GM19025 (cell line): Measurements from ENCODE around the gene KCNJ6.
"Not testable (repeated sequence)": the region's sequence is repeated elsewhere in the genome, so short reads cannot be mapped to it uniquely, and the experiment has no call there.

Experiments
- ATAC-seq: cut with Tn5 transposase; IDR thresholded peaks from one replicate; pipeline ENCODE4 v1.9.1; 2021; ENCODE audit warnings: mild to moderate bottlenecking, low read depth, moderate library complexity; ENCODE audit not compliant: unreplicated experiment

The KCNJ6 gene

DNA sequence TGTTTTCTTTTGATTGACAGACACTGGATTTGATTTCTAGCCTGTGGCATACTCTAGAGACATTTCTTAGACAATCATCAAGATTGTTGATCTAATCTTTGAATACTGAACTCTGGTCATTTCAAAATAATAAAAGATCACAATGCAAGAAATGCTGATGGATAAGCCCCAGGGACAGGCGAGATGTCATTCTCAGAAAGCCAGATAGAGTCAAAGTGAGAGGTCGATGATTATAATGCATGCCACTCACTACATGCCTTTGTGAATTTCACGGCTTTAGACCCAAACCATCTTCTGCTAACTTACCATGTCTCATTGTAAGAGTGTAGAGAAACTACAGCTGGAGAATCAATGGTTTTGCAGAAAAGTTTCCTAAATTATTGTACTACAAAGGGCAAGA lies 292.6 kb downstream of the KCNJ6 start:
- no peak for ATAC-seq

DNA sequence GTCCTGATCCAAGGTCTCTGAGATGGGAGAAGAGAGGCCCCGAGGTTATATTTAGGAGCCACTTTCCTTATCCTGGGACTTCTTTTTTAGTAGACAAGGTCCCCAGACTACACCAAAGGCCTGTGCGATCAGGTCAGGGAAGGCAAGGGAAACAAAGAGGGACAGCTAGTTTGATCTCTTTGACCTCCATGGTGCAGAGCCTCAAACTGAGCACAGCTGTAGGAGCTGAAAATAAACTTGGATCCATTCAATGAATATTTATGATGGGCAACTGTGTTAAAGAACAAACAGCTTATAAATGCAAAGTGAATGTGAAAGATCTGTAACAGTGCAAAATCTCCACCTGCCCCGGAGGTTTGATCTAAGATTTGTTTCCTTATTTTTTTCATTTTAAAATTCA lies 293.1 kb downstream of the KCNJ6 start:
- ATAC-seq: no peak

DNA sequence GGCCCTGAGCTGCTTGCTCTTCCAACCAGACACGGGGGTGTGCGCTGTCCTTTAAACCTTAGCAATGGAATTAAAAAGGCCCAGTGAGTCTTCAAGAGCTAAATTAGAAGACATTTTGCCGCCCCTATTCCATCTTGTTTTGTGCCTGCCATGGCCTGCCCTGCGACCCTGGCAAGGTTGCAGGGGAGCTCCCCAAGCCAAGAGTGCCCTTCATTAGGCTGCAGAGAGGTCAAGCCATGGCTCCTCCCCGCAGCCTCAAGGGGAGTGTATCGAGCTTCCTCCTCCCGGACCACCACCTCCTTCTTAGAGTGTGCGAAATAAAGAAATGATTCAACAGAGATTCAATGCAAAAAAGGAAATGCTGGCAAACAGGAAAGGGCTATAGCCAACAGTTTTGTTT lies 293.5 kb downstream of the KCNJ6 start:
- ATAC-seq: no peak

DNA sequence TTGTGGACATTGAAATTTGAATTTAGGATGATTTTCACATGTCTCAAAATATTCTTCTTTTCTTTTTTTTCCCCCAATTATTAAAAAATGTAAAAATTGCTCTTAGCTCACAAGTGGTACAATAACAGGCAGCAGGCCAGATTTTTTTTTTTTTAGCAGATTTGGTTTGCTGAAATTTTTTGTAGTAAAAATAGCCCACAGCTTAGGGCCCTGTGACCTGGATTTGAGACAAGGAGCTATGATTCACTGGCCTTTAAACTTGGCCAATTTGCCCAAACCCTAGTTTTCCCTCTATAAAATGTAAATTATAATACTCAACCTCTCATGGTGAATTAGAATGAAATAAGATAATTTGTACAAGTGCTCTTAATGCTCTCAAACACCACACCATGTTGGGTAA lies 295.9 kb downstream of the KCNJ6 start:
- ATAC-seq: no peak

DNA sequence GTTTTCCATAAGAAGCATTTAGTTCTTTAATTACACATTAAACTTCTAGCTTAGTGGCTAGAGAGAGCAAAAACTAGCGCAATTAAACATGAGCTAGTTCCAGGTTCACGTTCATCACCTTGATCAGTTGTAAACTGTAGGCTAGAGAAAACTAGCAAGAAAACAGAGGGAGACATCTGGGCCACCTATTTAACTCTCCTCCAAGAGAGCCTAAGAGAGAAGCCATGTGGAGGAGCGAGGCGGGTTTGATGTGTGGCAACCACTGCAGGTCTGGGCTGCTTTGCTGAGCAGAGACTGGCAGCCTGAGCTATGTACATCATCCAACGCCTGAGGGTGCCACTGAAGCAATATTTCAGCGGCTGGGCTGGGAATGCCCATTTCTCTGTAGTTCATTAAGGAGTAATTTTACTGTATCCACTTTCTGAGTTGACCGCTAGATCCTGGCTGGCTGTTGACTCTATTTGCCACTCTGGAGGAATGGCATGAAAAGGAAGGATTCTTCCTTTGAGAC lies 296.7 kb downstream of the KCNJ6 start:
- ATAC-seq: no peak

DNA sequence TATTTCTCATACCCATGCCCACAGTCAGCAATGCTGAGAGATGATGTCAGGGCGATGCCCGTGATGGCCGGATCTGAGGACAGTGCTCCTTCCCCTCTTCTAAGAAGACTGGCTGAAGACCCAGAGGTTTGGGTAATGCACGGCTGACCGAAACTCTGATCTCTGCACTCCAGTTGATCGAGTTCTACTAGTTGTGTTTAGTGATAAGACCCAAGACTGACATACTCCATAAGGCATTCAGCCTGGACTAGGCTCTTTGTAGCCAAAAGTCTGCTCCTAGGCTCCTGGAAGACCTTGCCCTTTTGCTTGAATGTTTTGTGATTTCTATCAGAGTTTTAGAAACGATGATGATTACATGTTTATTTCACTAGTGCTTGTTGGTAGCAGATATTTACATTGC lies 298.2 kb downstream of the KCNJ6 start:
- no peak for ATAC-seq

DNA sequence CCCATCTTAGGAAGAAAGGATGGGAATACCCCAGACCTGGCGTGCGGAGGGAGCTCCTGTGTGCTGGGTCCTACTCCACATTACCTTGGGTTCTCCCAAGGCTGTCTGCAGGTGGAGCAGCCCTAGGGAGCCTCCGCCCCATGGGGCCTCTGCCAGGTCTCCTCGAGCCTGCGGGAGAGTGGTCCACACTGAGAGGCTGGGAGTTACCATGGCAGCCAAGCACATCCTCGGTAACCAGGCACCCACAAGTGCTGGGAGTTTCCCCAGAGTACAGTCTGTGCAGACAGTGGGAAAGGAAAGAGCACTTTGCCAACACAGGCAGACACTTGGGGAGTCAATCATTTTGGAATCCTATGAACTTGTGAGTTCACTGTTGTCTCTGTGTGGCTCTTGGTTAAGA lies 300.3 kb downstream of the KCNJ6 start:
- no peak for ATAC-seq

DNA sequence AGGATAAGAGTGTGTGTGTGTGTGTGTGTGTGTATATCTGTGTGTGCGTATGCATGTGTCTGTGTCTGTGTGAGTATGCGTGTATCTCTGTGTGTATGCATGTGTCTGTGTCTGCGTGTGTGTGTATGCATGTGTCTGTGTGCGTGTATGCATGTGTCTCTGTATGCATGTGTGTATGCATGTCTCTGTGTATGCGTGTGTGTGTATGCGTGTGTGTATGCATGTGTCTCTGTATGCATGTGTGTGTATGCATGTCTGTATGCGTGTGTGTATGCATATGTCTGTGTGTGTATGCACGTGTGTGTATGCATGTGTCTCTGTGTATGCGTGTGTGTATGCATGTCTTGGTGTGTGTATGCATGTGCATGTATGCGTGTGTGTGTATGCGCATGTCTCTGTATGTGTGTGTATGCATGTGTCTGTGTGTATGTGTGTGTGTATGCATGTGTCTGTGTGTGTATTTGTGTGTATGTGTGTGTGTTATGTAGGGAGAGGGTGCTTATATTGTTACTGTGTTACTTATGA lies 301.8 kb downstream of the KCNJ6 start:
- ATAC-seq: no peak

DNA sequence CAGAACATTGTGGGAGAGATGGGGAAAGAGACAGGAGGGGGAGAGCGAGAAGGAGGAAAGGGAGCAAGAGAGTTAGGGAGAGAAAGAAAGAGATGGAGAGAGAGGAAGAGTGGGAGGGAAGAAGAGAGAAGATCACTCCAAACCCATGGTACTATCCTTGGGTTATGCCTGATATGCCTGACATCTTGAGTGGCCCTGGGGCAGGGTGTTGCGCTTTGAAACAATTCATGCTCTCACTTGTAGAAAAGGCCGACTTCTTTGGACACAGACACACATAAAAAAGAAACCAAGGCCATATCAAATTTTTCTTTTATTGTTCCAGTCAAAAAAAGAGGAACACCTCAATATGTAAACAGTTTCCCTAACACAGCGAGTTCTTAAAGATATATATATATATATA lies 309.2 kb downstream of the KCNJ6 start:
- ATAC-seq: no peak

DNA sequence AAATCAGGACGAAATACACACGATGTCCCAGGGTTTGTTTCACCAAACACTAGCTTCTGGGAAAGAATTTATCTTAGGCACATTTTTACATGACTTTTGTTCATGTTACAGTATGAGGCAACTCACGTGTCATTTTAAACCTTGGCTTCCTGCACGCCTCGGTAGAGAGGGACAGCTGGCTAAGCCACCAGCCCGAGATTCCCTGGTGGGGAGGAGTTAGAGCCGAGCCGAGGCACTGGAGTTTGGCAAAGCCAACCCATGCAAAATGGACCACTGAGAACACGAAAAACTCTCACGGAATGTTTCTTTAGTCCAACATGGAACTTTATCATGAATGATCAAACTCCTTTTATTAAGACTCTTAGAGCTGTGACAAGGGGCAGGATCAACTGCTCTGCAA lies 309.7 kb downstream of the KCNJ6 start:
- no peak for ATAC-seq

DNA sequence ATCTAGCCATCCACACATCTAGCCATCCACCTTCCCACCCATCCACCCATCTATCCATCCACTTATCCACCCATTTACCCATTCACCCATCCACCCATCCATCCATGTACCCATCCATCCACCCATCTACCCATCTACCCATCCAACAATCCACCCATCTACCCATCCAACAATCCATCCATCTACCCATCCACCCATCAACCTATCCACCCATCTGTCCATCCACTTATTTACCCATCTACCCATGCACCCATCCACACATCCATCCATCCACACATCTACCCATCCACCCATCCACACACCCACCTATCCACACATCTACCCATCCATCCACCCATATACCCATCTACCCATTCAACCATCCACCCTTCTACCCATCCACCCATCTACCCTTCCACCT lies 311.3 kb downstream of the KCNJ6 start:
- ATAC-seq: no peak

DNA sequence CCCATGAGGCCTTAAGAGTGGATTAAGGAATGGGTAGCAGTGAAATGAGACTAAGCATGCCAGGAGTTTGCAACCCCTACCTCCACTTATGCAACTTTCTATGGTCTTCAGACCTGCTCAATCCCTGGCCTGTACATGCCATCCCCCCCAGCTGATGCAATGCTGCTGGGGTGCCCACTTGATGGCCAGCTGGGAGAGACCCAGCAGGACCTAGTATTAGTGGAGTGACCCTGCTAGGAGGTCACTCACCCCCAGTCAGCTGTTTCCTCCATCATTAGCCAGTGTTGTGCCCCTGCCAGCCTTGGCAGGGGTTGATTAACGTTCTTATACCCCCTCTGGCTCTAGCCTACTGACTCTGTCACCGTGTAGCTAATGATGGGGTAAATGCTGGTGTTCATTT lies 313.1 kb downstream of the KCNJ6 start:
- no peak for ATAC-seq

DNA sequence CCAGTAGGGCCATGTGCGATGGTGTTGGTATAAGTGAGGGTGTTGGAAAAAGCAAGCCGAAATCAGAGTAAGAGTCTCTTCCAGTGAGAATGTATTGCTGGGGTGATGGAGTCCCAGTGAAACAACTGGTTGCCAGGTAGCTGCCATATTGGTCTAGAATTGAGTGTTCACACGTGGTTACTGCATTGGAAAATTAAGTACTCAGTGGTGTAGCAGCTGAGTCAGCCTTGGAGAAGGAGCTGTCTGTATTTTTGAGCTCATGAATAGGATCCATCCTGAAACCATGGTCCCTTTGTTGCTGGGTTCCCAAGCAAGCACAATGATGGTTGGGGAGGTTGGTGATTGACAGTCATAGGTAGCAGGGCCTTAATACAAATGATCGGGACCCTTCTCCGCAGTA lies 314.3 kb downstream of the KCNJ6 start:
- no peak for ATAC-seq

DNA sequence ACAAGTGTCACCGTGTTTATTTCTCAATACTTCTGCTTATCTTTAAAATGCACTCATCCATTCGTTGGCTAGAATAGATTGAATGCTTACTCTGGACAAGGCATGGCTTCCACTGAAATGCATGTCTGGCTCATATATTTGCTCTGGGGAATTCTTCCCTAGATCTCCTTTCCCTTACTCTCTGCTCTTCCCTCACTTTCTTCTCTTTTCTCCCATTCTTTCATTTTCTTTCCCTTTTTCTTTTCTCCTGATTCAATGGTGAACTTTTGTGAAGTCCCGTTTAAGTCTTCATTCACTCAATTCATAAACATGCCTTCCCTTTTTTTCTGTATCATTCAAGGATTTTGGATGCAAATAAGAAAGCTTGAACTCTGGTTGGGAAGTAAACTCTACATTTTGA lies 315.2 kb downstream of the KCNJ6 start:
- ATAC-seq: no peak

DNA sequence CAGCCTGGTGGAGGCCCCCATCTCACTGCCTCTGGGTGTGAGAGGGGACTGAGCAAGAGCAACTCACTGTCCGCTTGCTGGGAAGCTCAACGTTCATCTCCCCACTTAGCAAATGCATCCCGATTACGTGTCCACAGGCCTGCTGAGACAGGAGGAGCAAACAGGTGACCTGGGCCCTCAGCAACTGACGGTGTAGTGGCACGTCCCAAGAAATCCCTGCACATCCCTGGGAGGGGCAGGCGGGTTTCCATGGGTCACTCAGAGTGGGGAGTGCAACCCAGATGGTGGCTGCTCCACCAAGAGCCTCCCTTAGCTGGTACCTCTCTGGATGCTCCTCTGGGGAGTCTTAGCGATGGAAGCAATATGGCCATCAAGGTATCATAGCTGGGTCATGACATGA lies 320.3 kb downstream of the KCNJ6 start:
- ATAC-seq: no peak

DNA sequence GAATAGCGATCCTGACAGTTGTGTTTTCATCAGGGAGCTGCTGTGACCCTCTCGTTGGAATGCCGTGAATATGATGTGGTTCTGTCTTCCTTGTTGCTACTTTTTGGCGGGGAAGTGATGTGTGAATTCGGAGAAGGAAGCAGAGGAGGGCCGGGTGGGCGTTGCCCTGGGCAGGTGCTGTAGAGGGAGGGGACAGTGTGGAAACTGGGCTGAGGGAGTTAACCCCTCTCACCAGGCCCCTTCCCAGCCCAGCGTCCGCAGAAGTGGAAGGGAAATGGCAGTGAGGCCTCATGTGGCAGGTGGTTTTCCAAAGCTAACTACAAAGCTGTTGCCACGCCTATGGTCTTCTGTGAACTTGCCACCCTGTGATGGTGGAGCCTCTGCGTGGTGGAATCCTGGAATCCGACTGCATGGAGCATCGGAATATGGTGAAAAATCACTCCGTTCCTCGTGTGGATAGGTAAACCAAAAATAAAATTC lies 321.7 kb downstream of the KCNJ6 start:
- no peak for ATAC-seq

DNA sequence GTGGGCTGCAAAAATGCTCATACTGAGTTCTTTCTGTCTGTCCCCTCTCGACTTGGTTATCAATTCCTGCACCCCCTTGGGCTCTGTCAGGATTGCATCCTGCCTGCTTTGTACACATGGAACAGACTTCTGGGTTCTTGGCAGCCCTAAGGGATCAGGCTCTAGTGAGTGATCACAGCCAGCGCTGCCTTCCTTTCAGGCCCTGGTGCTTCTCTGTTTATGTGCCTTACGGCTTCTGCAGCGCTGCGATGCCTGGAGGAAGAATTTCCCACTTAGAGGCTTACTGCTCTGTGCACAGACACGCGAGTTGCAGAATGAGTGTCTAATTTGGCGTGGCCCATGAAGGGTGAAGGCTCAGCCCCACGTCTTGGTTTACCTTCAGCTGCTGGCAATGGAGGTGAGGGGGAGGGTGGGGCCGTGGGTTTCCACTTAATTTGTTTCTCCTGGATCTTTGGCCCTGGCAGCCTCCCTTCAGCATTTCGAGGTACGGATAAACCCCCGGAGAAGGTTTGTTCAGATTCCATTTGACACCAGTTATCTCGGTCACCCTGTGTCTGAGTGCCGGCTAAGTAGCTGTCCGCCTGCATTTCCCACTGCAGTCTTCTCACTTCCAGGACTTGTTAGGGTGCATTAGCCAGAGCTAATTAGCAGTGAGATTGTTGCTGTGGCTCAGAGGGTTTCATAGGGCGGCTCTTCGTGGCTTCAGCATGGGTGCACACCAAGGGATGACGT lies 322.4 kb downstream of the KCNJ6 start:
- no peak for ATAC-seq

DNA sequence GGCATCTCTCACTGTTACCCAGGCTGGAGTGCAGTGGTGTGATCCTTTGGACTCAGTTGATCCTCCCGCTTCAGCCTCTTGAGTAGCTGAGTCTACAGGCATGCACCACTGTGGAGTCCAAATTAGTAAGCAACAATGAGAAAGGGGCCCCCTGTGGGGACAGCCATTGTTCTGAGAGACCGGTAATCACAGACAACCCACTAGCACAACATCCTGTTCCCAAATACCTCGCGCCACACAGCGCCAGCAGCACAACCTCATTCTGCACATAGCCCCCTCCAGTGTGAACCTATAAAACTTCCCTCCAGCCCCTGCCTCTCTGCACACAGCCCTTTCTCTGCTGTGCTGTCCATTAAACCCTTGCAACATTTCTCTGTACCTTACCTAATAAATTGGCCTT lies 323.2 kb downstream of the KCNJ6 start:
- ATAC-seq: no peak

DNA sequence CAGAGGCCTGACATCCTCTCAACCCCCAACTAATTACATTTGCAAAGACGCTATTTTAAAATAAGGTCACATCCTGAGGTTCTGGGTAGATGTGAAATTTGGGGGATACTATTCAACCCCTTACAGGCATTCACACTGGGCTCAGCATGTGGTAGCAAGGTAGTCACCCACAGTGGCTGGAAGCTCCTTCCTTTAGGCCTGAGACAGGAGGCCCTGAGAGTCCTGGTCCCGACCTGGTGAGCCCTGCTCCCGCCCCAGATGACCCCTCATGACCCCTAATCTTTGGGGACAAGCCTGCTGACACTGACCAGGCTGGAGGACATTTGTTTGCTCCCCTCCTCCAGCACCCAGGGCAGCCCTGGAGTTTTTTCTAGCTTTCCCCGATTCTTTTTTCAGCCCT lies 323.8 kb downstream of the KCNJ6 start:
- ATAC-seq: no peak

DNA sequence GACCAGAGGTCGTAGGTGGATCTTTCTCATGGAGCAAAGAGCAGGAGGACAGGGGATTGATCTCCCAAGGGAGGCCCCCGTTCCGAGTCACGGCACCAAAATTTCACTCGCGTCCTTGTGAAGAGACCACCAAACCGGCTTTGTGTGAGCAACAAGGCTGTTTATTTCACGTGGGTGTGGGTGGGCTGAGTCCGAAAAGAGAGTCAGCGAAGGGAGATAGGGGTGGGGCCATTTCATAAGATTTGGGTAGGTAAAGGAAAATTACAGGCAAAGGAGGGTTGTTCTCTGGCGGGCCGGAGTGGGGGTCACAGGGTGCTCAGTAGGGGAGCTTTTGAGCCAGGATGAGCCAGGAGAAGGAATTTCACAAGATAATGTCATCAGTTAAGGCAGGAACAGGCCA lies 324.3 kb downstream of the KCNJ6 start:
- ATAC-seq: not testable (repeated sequence)

DNA sequence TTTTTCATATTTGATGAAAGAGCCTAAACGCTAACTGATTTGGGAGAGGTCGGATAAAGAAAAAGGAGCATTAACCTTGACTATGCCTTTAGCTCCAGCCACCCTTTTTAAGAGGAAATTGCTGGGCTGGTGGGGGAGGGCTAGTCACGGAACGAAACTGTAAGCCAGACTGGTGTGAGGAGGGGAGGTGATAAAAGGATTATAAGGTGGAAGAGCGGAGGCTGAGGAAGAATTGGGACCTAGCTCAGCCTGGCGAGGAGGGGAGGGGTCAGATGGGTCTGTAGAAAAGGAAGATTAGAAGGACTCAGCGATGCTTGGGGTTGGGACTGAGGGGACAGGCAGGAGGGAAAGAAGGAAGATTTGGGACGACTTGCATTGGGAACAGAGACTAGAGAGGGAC lies 325.4 kb downstream of the KCNJ6 start:
- ATAC-seq: not testable (repeated sequence)

DNA sequence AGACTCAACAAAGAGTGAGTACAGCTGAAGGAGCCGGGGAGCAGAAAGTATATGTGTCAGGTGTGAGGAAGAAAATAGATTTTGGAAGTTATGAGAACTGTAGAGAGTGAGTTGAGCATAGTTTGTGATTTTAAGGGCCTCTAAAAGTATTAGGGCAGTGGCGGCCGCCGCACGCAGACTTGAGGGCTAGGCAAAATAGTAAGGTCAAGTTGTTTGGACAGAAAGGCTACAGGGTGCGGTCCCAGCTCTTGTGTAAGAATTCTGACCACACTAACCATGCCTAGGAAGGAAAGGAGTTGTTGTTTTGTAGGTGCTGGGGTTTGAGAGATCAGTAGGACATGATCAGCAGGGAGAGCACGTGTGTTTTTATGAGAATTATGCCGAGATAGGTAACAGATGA lies 327.6 kb downstream of the KCNJ6 start:
- not testable (repeated sequence) for ATAC-seq
